Heart right ventricle (tissue), 16 donors: ENCODE data around the gene MYL10. TPM values are rescaled to one million over a fixed set of nuclear protein-coding genes. Genes with fewer than 3 reads are reported as not detected.

Experiments
- ATAC-seq, 8 donors: fragments of 200-7000 bp; cut with Tn5 transposase; one replicate each; pipeline ENCODE4 v1.9.1; 2020; ENCODE audit warnings: mild to moderate bottlenecking in 8 of 8, moderate library complexity in 8 of 8, moderate number of reproducible peaks in 1 of 8
- DNase-seq, 2 donors: peaks; one replicate each; pipeline ENCODE4 v3.0.0-alpha.2; 2020
- H3K27ac ChIP-seq, 10 donors: fragments of 200-600 bp; sonication (generic) in 2 of 10; one replicate each; pipeline versions ENCODE4 v1.5.0 to v1.8.0; 2020 to 2022; ENCODE audit warnings: mild to moderate bottlenecking in 3 of 10
- H3K27me3 ChIP-seq, 7 donors: fragments of 200-600 bp; one replicate each; pipeline ENCODE4 v1.8.0; 2021 to 2022; ENCODE audit warnings: mild to moderate bottlenecking in 2 of 7
- H3K36me3 ChIP-seq, 9 donors: fragments of 200-600 bp; sonication (generic) in 1 of 9; one replicate each; pipeline versions ENCODE4 v1.5.0 to v1.8.0; 2020 to 2022; ENCODE audit warnings: mild to moderate bottlenecking in 2 of 9
- H3K4me1 ChIP-seq, 9 donors: fragments of 200-600 bp; sonication (generic) in 1 of 9; one replicate each; pipeline versions ENCODE4 v1.5.0 to v1.8.0; 2020 to 2022; ENCODE audit warnings: mild to moderate bottlenecking in 4 of 9
- H3K4me3 ChIP-seq, 10 donors: fragments of 200-600 bp; sonication (generic) in 2 of 10; one replicate each; pipeline versions ENCODE4 v1.5.0 to v1.8.0; 2020 to 2022; ENCODE audit warnings: mild to moderate bottlenecking in 7 of 10, moderate library complexity in 2 of 10
- H3K9me3 ChIP-seq, 11 donors: fragments of 200-600 bp in 10 of 11; sonication (generic) in 2 of 11; one replicate each; pipeline versions ENCODE4 v1.5.0 to v1.8.0; 2013 to 2022; ENCODE audit warnings: mild to moderate bottlenecking in 2 of 11, control low read depth in 1 of 11, moderate library complexity in 1 of 11
- CTCF ChIP-seq, 9 donors: fragments of 200-600 bp; sonication (generic) in 2 of 9; IDR thresholded peaks; one replicate each; pipeline versions ENCODE4 v1.5.0 to v1.8.0; 2021 to 2022; ENCODE audit warnings: antibody characterized with exemption in 9 of 9, mild to moderate bottlenecking in 5 of 9, moderate library complexity in 1 of 9
- WGBS, 2 donors: extraction: QIAGEN DNeasy Blood & Tissue Kit; methylation state at CpG; one replicate each; pipeline ENCODE4 v1.1.7; 2013; ENCODE audit warnings: inconsistent platforms in 1 of 2; 5-methylcytosine and 5-hydroxymethylcytosine counted together
- intact Hi-C, 10 donors: fragments of 100-400 bp; cut with DNase I; formaldehyde crosslinking; loops; one replicate each; pipeline versions ENCODE4 v1.11.1 to v1.14.2; 2022
- polyA plus RNA-seq, 2 donors: library from polyadenylated mRNA; stranded (reverse); fragments of 200-250 nt; gene quantifications; one replicate each; pipeline ENCODE4 v1.2.3, GENCODE V29; 2013
- total RNA-seq, 10 donors: library from RNA; stranded (reverse); fragmentation: NEBNext Ultra II Directional in 3 of 10; extraction: Animal tissue kit (Norgen Biotek cat#: 25700) in 3 of 10; gene quantifications; one replicate each; pipeline versions ENCODE4 v1.2.1 to v1.2.4, GENCODE V29; 2021 to 2023
- donor health status: Arrhythmogenic right ventricular cardiomyopathy.
- donor health status: ischemic (EF 13 %, LVEDD 7.1; RV severe dilation, severe dysfunction).
- donor health status: healthy with polysubstance abuse.
- donor health status: DM: no; HTN: yes; CAD: no.
- donor health status: DM: no; HTN: no; CAD: no.
- donor health status: ischemic (EF 25% LVEDD 6.9; RV normal size, moderate dysfunction).
- donor health status: ischemic (EF 25% LVEDD 5.7; RV mildly dilated, moderate dysfunction).
- donor health status: healthy.
- donor health status: DM: yes; HTN: yes; CAD: no.
- donor health status: Ischemic cardiomyopathy.
- donor health status: ischemic (EF 35%, LVEDD 5.7; RV mildly dilated, moderate dysfunction).
- donor health status: nonischemic (EF 11% LVEDD 7.7; RV severe dilation, severe dysfunction).
- donor health status: DM: yes; HTN: yes; CAD: no.
- donor health status: PGD.
- donor health status: ischemic (EF 29% LVEDD 5.4; RV normal size, mild dysfunction).
- donor health status: nonischemic (EF 23%, LVEDD 6.1; RV moderate dilation, normal function).

Gene MYL10
- total and polyA plus RNA-seq, 12 donors: not detected

DNA sequence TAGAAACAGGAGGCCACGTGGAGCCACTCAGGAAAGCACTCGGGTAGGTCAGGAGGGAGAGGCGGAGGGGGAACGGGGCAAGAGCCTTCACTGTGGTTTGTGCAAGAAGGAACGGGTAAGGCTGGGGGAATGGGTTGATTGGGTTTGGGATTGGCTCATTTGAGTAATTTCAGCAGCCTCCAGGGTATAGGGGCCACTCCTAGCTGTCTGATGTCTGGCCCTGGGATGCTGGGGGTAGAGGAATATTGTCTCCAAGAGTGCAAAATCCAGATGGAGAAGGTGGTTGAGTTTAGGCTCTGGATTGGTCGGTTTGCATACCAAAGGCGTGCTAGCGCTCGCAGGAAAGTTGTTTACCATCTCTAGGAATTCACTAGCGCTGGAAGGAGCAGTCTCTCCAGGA, 47.2 kb downstream of the MYL10 start:
- intact Hi-C loops: no loop called here
- ATAC-seq (no peak), DNase-seq (no peak)
- TF ChIP-seq CTCF (IDR thresholded peaks at IDR 0.05): no peak
- H3K9me3 ChIP-seq: peaks cover 0 to 15% (median 0%) of the 10 kb centered on the region in 11 donors
- H3K27ac ChIP-seq: no peak overlapping the region
- WGBS, 2 donors: 63 to 71% methylated on average over 10 of the region's 10 CpGs
- H3K36me3 ChIP-seq: no peaks in the 10 kb centered on the region
- H3K27me3 ChIP-seq: peaks cover 0 to 24% (median 5%) of the 10 kb centered on the region in 7 donors
- no peak overlapping the region for H3K4me3 ChIP-seq
- H3K4me1 ChIP-seq: no peaks in the 10 kb centered on the region

DNA sequence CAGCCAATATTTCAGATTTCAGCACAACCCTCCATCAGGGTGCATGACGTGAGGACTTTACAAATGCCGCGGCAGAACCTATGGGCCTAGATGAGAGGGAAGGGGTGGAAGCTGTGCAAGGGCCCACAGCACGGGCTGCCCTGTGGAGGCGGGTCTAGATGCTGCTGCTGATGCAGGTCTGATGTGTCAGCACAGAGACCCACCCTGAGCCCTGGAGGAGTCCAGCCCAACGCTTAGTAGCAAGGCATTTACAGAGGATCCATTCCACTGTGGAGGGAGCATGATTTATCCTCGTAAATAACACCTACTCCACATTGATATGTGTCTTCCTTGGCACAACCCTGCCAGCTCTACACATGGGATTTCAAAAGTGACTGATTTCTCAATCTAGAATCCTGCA, 48.5 kb downstream of the MYL10 start:
- H3K4me1 ChIP-seq: no peaks in the 10 kb centered on the region
- intact Hi-C loops: no loop called here
- no peak for ATAC-seq
- peaks cover 0 to 17% (median 0%) of the 10 kb centered on the region in 11 donors for H3K9me3 ChIP-seq
- no peak for DNase-seq
- H3K27me3 ChIP-seq: peaks cover 0 to 28% (median 6%) of the 10 kb centered on the region in 7 donors
- H3K27ac ChIP-seq: no peak overlapping the region
- H3K4me3 ChIP-seq: no peak overlapping the region
- H3K36me3 ChIP-seq: no peaks in the 10 kb centered on the region
- 88 to 89% methylated on average over 7 of the region's 7 CpGs for WGBS, 2 donors
- no peak for TF ChIP-seq CTCF (IDR thresholded peaks at IDR 0.05)

- no peaks in the 10 kb centered on the region for H3K36me3 ChIP-seq
- intact Hi-C loops: no loop called here
- peaks cover 0 to 22% (median 3%) of the 10 kb centered on the region in 11 donors for H3K9me3 ChIP-seq
- H3K4me1 ChIP-seq: no peaks in the 10 kb centered on the region
- WGBS, 2 donors: 57 to 58% methylated on average over 1 of the region's 1 CpG
- DNase-seq: no peak
- no peak for ATAC-seq
- peaks cover 0 to 28% (median 6%) of the 10 kb centered on the region in 7 donors for H3K27me3 ChIP-seq
- no peak overlapping the region for H3K27ac ChIP-seq
- no peak overlapping the region for H3K4me3 ChIP-seq
- TF ChIP-seq CTCF (IDR thresholded peaks at IDR 0.05): no peak
Observed at GRCh38 chr7:101578552-101578951, 50.5 kb downstream of the MYL10 start.

DNA sequence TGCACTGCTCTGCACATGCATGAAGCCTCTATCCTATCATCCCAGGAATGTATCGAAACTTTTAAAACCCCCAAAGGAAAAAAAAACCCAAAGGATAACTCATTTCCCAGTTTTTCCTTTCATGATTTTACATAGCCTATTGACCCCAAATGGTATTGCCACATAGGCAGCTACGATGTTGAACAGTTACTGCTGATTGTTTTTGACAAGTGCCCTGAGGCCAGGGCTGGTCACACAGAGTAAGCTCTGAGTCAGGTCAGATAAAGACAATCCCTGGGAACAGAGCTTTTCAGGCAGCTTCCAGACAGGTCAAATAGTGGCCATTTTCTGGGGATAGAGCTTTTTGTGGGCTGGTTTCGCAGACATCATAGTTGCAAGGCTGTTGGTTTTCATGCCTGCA, 52.1 kb downstream of the MYL10 start:
- H3K36me3 ChIP-seq: no peaks in the 10 kb centered on the region
- peaks cover 0 to 28% (median 6%) of the 10 kb centered on the region in 7 donors for H3K27me3 ChIP-seq
- H3K4me3 ChIP-seq: no peak overlapping the region
- no peak overlapping the region for H3K27ac ChIP-seq
- WGBS, 2 donors: 90 to 93% methylated on average over 3 of the region's 3 CpGs
- H3K9me3 ChIP-seq: peaks cover 0 to 28% (median 12%) of the 10 kb centered on the region in 11 donors
- DNase-seq (no peak), ATAC-seq (no peak)
- intact Hi-C loops: no loop called here
- TF ChIP-seq CTCF (IDR thresholded peaks at IDR 0.05): no peak
- no peaks in the 10 kb centered on the region for H3K4me1 ChIP-seq
